GM18951 (cell line): ENCODE measurements around the gene RIC1.

Experiments used
- POLR2A ChIP-seq: IDR thresholded peaks from 4 replicates; pipeline ENCODE4 v1.6.1; 2011; ENCODE audit warnings: mild to moderate bottlenecking; ENCODE audit not compliant: insufficient read length, insufficient read depth; ENCODE audit errors: extremely low read depth
- in situ Hi-C: fragments of 300-500 bp; cut with MboI; formaldehyde crosslinking; loops from one replicate; pipeline ENCODE4 v1.12.0; 2022; ENCODE audit warnings: low sequenced_read_pairs, mixed read lengths, inconsistent platforms; ENCODE audit not compliant: unreplicated experiment

The RIC1 gene

GRCh38 chr9:5805478-5805877 lies 176.6 kb downstream of the RIC1 start:
- in situ Hi-C loops, result no loop called here

GRCh38 chr9:5811751-5812150 lies 182.8 kb downstream of the RIC1 start:
- no peak for TF ChIP-seq POLR2A
- in situ Hi-C loops, result no loop called here

More at GRCh38 chr9:5805478-5805877, 176.6 kb downstream of the RIC1 start:
- TF ChIP-seq POLR2A, result no peak

DNA sequence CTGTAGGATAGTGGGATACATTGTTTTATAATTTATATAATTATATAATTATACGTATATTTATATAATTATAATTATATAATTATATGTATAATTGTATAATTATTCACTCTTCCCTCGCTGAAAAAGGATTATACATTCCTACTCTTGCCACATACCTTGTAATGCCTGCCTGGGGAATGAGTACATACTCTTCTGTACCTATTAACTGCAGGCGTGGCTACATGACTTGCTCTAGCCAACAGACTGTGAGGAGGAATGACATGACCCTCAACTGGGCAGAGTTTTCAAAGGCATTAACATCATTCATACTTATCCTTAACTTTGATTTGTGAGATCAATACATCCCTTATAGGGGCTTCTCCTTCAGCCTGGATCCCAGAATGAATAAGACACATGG lies 184.9 kb downstream of the RIC1 start:
- no peak for TF ChIP-seq POLR2A
- in situ Hi-C loops, result no loop called here

DNA sequence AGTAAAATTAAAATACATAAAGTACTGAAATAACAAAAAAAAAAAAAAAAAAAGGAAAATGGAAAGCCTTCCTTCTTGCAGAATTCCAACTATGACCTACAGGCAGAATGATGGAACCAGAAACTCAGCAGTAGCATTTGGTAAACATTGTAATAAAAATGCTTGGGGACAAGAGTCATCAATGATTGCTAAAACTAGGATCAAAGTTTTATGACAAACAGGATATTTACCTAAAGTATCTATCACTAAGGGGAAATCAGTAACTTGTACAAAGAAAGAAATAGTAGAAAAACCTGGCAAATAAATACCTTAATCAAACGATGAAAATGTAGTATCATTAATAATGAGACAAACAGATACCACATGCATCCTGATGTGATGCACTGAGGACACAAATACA lies 186.6 kb downstream of the RIC1 start:
- TF ChIP-seq POLR2A, result no peak
- in situ Hi-C loops, result no loop called here

DNA sequence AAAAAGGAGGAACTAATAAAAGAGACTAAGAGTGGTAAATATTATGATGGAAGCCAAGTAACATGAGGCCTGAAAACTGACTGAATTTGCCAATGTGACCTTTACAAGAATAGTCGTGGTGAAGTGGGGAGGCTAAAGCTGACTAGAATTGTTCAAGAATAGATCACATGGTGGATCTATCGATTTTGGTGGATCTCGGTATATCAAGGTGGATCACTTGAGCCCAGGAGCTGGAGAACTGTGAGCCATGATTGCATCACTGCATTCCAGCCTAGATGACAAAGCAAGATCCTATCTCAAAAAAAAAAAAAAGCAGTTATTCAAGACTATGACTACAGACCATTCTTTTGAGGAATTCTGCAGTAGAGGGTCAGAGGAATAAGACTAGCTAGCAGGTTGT lies 189.0 kb downstream of the RIC1 start:
- in situ Hi-C loops, result no loop called here
- TF ChIP-seq POLR2A, result no peak

GRCh38 chr9:5818424-5819142 lies 189.7 kb downstream of the RIC1 start:
- in situ Hi-C loops, result no loop called here
- no peak for TF ChIP-seq POLR2A

GRCh38 chr9:5819174-5819573 lies 190.3 kb downstream of the RIC1 start:
- in situ Hi-C loops, result no loop called here
- no peak for TF ChIP-seq POLR2A

GRCh38 chr9:5820425-5820824 lies 191.5 kb downstream of the RIC1 start:
- TF ChIP-seq POLR2A, result no peak
- in situ Hi-C loops, result no loop called here

GRCh38 chr9:5825223-5825622 lies 196.3 kb downstream of the RIC1 start:
- in situ Hi-C loops, result no loop called here

More at GRCh38 chr9:5825223-5825622, 196.3 kb downstream of the RIC1 start:
- no peak for TF ChIP-seq POLR2A
